HG03571 (cell line): ENCODE results near the gene ASIC5.
"Not testable (repeated sequence)": the region's sequence is repeated elsewhere in the genome, so short reads cannot be mapped to it uniquely, and the experiment has no call there.

Experiments used
- ATAC-seq: cut with Tn5 transposase; IDR thresholded peaks from one replicate; pipeline ENCODE4 v1.9.1; 2021; ENCODE audit not compliant: unreplicated experiment

Gene ASIC5

DNA sequence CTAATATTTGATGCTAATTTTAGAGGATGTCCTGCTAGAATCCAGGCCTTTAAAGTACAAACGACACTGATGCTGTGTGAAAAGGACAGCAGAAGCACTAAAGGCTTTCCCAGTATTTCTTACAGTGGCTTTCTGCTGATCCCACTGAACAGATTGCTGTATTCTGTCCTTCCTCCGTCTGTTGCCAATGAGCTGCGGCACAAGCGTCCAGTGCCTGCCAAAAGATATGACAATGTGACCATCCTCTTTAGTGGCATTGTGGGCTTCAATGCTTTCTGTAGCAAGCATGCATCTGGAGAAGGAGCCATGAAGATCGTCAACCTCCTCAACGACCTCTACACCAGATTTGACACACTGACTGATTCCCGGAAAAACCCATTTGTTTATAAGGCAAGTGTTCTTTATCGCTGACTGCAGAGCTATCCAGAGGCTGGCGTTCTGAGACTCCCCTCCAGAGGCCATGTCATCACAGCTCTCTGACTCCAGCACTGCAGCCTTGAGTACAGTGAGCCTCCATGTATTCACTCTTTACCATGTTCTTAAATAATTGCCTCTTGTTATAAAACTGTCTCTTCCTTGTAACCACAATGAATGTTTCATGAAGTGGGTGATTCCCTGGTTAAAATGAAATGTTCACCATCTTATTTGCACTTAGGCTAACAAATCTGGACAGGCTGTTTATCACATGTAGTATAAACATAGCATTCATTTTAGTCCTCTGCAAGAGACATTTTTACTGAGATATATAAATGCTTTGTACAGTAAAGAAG lies 63.7 kb downstream of the ASIC5 start:
- no peak for ATAC-seq

DNA sequence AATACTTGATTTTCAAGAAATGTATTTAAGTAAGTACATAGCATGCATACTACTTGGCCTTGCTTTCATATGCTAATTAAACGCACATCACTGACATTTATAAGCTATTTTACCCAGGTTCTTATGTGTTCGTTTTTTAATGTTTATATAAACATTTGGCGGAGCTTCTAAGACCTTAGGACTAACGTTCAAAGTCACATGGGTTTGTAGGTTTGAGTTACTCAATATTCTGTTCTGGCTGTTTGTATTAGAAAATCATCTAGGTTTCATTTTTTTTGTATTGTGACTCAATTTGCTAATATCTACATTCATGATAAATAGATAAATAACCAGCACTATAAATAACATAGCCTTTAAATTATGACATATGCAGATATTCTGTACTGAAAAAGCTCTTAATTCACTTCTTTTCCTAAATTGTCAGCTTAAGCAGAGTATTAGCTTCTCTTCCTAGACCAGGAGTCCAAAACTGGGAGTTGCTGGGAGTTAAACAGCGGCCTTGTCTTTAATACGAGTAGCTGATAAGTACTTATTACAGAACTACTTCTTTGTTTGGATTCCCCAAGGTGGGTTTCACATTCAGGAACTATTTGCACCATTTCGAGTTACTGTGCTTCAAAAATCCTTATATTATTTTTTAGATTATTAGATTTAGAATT lies 65.3 kb downstream of the ASIC5 start:
- no peak for ATAC-seq

- ATAC-seq, result no peak
These were observed 66.3 kb downstream of the ASIC5 start for GRCh38 chr4:155799794-155800123.

DNA sequence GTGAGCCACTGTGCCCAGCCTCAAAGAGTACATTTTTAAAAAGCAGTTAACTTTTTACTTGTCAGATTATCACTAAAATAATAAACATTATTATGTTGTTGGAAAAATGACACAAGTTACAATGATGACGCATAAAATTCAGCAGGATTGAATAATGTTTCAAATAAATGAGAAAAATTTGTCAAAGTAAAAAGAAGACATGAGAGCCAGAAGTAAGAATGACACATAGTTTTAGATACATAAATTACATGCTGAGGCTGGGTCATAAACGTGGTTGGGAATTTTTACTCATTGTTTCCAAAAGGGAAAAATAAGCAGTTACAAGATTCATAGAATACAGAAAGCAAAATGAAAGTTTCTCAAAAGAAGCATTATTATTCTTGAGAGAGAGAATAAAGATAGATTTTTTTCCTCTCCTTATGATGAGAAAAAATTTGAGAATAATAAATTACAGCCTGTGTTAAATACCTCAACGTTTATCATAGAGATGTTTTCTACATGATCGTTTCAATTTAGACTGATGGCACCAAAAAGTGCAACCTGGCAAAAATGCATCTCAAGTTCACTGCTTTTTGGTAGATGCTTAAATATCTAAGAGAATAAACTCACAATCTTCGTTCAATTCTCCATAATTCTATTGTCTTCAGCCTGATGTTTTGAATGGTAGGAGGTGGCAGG lies 66.8 kb downstream of the ASIC5 start:
- ATAC-seq, result no peak

DNA sequence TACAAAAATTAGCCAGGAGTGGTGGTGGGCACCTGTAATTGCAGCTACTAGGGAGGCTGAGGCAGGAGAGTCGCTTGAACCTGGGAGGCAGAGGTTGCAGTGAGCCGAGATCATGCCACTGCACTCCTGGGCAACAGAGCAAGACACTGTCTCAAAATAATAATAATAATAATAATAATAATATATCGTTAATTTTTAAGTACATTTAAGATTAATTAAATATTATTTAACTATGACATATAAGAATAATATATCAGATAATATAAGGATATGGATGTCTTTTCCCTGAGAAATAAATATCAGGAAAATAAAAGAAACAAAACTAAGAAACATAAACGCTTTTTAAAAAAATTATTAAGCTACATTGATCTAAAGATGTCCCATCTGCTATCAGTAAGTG lies 68.5 kb downstream of the ASIC5 start:
- ATAC-seq, result not testable (repeated sequence)

- no peak for ATAC-seq
These were observed 70.1 kb downstream of the ASIC5 start for GRCh38 chr4:155795991-155796390.

- no peak for ATAC-seq
These were observed 71.4 kb downstream of the ASIC5 start for GRCh38 chr4:155794589-155795236.

DNA sequence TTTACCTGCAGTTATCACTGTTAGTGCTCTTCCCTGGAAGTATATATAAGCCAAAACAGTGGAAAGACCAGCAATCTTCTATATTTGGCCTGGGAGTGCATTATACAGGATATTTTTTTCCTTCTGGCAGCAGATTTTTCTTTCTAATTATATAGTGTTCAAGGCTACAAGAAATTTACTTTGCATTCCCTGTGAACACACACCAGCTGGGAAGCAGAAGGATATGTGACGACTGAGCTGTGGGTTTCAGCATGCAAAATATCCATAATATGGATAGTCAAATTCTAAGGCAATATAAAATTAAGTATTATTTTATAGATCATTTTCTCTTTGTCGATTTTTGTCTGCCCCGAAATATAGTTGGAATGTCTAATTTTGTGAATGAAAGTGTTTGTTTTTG lies 76.1 kb downstream of the ASIC5 start:
- ATAC-seq, result no peak

- ATAC-seq, result peak; percentile 47
These were observed 76.7 kb downstream of the ASIC5 start for GRCh38 chr4:155789391-155789790.

GRCh38 chr4:155787113-155787710 lies 78.9 kb downstream of the ASIC5 start:
- peak; percentile 96 for ATAC-seq

DNA sequence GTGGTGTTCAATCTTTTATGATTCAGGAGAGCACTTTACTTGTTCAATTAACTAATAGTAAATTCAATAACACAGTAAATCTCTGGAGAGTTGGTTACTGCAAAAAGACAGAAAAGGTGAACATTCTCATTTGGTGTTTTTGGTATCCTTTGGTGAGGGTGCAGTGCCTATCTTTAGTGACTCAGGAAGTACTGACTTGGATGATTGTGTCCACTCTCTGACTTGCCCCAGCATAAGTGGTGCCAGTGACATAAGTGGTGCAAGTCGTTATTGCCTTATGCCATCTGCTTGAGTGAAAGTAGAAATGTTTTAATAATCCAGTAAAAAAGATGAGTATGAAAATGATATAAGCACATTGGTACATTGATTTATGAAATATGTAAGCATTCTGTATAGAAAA lies 80.2 kb downstream of the ASIC5 start:
- ATAC-seq, result no peak

GRCh38 chr4:155784637-155785036 lies 81.4 kb downstream of the ASIC5 start:
- ATAC-seq, result no peak

GRCh38 chr4:155781249-155781831 lies 84.7 kb downstream of the ASIC5 start:
- ATAC-seq, result no peak

DNA sequence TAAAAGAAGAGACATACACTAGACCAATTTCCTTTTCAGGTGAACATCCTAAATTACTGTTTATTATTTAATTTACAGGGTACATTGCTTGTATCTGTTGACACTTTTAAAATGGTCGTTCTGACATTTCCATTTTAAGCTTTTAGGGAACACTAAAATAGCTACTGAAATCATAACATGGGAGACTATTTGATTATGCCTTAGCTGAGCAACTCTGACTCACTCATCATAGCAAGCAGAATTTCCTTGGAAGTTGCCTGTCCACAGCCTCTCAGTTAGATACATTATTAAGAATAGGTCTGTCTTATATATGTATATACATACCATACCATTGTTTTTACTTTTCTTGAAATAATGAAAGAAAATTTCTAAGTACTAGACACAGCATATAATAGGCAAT lies 85.3 kb downstream of the ASIC5 start:
- no peak for ATAC-seq
